ENCODE results near the gene KLF16.

- TF ChIP-seq ZNF384 (IDR thresholded peaks at IDR 0.05): no peak
- TF ChIP-seq FOXK2 (IDR thresholded peaks at IDR 0.05): no peak
- TF ChIP-seq HDGF (IDR thresholded peaks at IDR 0.05; ENCODE audit: borderline replicate concordance): no peak
- TF ChIP-seq TARDBP (IDR thresholded peaks at IDR 0.05): no peak
Measured at GRCh38 chr19:1893791-1894190, 30.4 kb upstream of the KLF16 start.
